Neutrophil (primary cell): ENCODE measurements around the gene METTL13.

Experiments used
- H3K27ac ChIP-seq: fragments of 200-600 bp; sonication (generic); 2 replicates; pipeline ENCODE4 v1.5.1; 2016; ENCODE audit warnings: mild to moderate bottlenecking, moderate library complexity
- H3K27me3 ChIP-seq: fragments of 200-600 bp; sonication (generic); 2 replicates; pipeline ENCODE4 v1.6.0; 2016; ENCODE audit warnings: mild to moderate bottlenecking
- H3K36me3 ChIP-seq: fragments of 200-600 bp; sonication (generic); 2 replicates; pipeline ENCODE4 v1.5.1; 2017
- H3K4me1 ChIP-seq, 2 experiments: fragments of 200-600 bp in 1 of 2; sonication (generic) in 1 of 2; 1 replicate in 1 of 2; 2 replicates in 1 of 2; pipeline versions ENCODE4 v1.5.1 to v1.6.1; 2013 to 2016; ENCODE audit warnings: low read depth in 1 of 2, low read length in 1 of 2, mild to moderate bottlenecking in 1 of 2, moderate library complexity in 1 of 2; ENCODE audit not compliant: control insufficient read depth in 1 of 2, insufficient read depth in 1 of 2
- H3K4me3 ChIP-seq, 2 experiments: fragments of 200-600 bp in 1 of 2; sonication (generic) in 1 of 2; 1 replicate in 1 of 2; 2 replicates in 1 of 2; pipeline ENCODE4 v1.5.1; 2013 to 2016; ENCODE audit warnings: low read depth in 1 of 2, low read length in 1 of 2, mild to moderate bottlenecking in 1 of 2, moderate library complexity in 1 of 2
- H3K9me3 ChIP-seq: fragments of 200-600 bp; sonication (generic); 2 replicates; pipeline ENCODE4 v1.5.1; 2016
- CTCF ChIP-seq: fragments of 200-600 bp; sonication (generic); IDR thresholded peaks from 2 replicates; pipeline ENCODE4 v1.5.1; 2016; ENCODE audit warnings: antibody characterized with exemption

The METTL13 gene

GRCh38 chr1:171769171-171769570 lies 12.3 kb upstream of the METTL13 start:
- TF ChIP-seq CTCF = no peak
- no peaks in the 10 kb centered on the region for H3K36me3 ChIP-seq
- H3K27me3 ChIP-seq = peaks cover 7% of the 10 kb centered on the region
- no peaks in the 10 kb centered on the region for H3K9me3 ChIP-seq
- no peaks in the 10 kb centered on the region for H3K4me1 ChIP-seq
- H3K27ac ChIP-seq = no peak overlapping the region
- H3K4me3 ChIP-seq = no peak overlapping the region

GRCh38 chr1:171769754-171770153 lies 11.7 kb upstream of the METTL13 start:
- no peaks in the 10 kb centered on the region for H3K9me3 ChIP-seq
- H3K4me3 ChIP-seq = no peak overlapping the region

GRCh38 chr1:171772312-171772711 lies 9.1 kb upstream of the METTL13 start:
- H3K9me3 ChIP-seq = no peaks in the 10 kb centered on the region
- H3K4me3 ChIP-seq = no peak overlapping the region
- no peaks in the 10 kb centered on the region for H3K4me1 ChIP-seq
- H3K27me3 ChIP-seq = peaks cover 12% of the 10 kb centered on the region
- H3K36me3 ChIP-seq = no peaks in the 10 kb centered on the region
- TF ChIP-seq CTCF = no peak
- no peak overlapping the region for H3K27ac ChIP-seq

More at GRCh38 chr1:171769754-171770153, 11.7 kb upstream of the METTL13 start:
- Histone ChIP-seq H3K4me1 (no peaks in the 10 kb centered on the region), H3K27ac (no peak overlapping the region), H3K36me3 (no peaks in the 10 kb centered on the region), H3K27me3 (peaks cover 3% of the 10 kb centered on the region)
- TF ChIP-seq CTCF = no peak

- peak overlapping the region; percentile 78 for H3K27ac ChIP-seq
- peaks cover 3% of the 10 kb centered on the region for H3K27me3 ChIP-seq
- peaks cover 19% of the 10 kb centered on the region for H3K36me3 ChIP-seq
- no peaks in the 10 kb centered on the region for H3K9me3 ChIP-seq
- peak overlapping the region; percentile 75 to 93 for H3K4me3 ChIP-seq
- no peak for TF ChIP-seq CTCF
- H3K4me1 ChIP-seq = peaks cover 14 to 22% of the 10 kb centered on the region in 2 experiments
These were observed 781 bp upstream of the METTL13 start for GRCh38 chr1:171780583-171781175.

GRCh38 chr1:171783816-171784530 lies 2.5 kb downstream of the METTL13 start:
- Histone ChIP-seq H3K4me3 (no peak overlapping the region), H3K36me3 (peaks cover 52% of the 10 kb centered on the region), H3K27ac (no peak overlapping the region), H3K27me3 (no peaks in the 10 kb centered on the region), H3K9me3 (no peaks in the 10 kb centered on the region), H3K4me1 (peaks cover 14 to 22% of the 10 kb centered on the region in 2 experiments)
- TF ChIP-seq CTCF = no peak
